ENCODE measurements around the gene P4HA2. TPM values are rescaled to one million over a fixed set of nuclear protein-coding genes. Genes with fewer than 3 reads are reported as not detected.

Gene P4HA2
- total RNA-seq, 4 donors from 2014 or later, result 32.8 to 48.7 (median 37.6) TPM

DNA sequence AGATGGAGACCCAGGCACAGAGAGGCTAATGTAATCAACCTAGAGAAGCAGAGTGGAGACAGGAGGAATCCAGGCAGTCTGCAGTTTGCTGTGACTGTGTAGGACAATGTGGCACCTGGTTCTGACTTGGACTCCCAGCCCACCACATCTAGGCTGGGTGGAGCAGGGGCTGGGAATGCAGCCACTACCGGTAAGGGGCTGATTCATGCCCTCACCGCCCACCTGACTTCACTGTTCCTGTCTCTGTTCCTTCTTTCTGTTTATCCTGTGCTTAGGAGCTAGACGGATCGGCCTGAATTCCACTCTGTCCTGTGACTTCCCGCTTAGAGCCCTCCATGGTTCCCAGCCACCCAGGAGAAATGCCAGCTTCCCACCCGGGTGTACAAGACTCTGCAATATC is 32.4 kb upstream of the P4HA2 start:
- Histone ChIP-seq H3K9me3 (no peaks in the 10 kb centered on the region), H3K27ac (peak overlapping the region; percentile 94 to 99 (median 98)), H3K27me3 (no peaks in the 10 kb centered on the region), H3K4me3 (peak overlapping the region in 1 of 2 donors; percentile 74), H3K4me1 (peaks cover 5 to 89% (median 56%) of the 10 kb centered on the region in 3 donors), H3K36me3 (peaks cover 0 to 16% of the 10 kb centered on the region in 2 donors)
- TF ChIP-seq POLR2A (IDR thresholded peaks at IDR 0.05), result peak in 1 of 2 donors; percentile 40
- TF ChIP-seq EP300 (IDR thresholded peaks at IDR 0.05), result no peak
- TF ChIP-seq, protein P1, sequence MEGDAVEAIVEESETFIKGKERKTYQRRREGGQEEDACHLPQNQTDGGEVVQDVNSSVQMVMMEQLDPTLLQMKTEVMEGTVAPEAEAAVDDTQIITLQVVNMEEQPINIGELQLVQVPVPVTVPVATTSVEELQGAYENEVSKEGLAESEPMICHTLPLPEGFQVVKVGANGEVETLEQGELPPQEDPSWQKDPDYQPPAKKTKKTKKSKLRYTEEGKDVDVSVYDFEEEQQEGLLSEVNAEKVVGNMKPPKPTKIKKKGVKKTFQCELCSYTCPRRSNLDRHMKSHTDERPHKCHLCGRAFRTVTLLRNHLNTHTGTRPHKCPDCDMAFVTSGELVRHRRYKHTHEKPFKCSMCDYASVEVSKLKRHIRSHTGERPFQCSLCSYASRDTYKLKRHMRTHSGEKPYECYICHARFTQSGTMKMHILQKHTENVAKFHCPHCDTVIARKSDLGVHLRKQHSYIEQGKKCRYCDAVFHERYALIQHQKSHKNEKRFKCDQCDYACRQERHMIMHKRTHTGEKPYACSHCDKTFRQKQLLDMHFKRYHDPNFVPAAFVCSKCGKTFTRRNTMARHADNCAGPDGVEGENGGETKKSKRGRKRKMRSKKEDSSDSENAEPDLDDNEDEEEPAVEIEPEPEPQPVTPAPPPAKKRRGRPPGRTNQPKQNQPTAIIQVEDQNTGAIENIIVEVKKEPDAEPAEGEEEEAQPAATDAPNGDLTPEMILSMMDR (IDR thresholded peaks at IDR 0.05), result no peak
- TF ChIP-seq POLR2AphosphoS5 (IDR thresholded peaks at IDR 0.05), result peak; percentile 96
- WGBS, 2 donors (ENCODE audit: low coverage in 1 of 2), result 9 to 23% methylated on average over 4 to 6 of the region's 6 CpGs
- no peak for ATAC-seq

DNA sequence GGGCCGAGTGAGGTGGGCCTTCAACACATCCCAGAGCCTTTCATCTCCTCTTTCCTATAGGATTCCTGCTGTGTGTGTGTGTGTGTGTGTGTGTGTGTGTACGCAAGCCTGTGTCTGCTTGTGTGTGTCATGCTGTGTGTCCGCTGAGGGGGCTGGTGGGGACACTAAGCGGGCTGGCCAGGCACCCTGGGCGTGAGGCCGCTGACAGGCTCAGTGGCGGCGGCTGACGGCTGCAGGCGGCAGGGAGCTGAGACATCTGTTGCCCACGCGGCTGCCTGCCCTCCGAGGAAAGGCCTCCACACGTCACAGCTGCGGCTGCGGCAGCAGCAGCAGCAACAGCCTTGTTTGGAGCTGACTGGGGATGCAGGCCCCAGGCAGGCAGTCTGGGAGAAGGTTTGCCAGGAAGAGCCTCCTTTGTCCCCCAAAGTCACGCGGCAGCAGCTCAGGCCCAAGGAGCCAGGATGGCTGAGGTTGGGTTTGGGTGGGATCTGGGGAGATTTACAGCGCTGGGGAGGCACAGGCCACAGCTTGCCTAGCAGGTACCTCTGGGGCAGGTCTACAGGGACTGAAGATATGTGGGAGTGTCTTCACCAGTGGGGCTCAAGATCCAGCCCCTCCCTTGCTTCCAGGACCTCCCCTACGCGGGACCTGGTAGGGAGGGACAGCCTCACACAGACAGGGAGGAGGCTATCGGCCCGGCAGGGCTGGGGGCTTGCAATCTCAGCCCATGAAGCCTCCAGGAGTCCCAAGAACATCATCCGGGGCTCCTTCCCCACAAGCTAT is 31.6 kb upstream of the P4HA2 start:
- Histone ChIP-seq H3K27ac (peak overlapping the region; percentile 94 to 99 (median 98)), H3K27me3 (no peaks in the 10 kb centered on the region), H3K36me3 (peaks cover 0 to 16% of the 10 kb centered on the region in 2 donors), H3K9me3 (no peaks in the 10 kb centered on the region), H3K4me1 (peaks cover 5 to 89% (median 55%) of the 10 kb centered on the region in 3 donors), H3K4me3 (peak overlapping the region; percentile 67 to 74)
- WGBS, 2 donors (ENCODE audit: low coverage in 1 of 2), result 33% methylated on average over 4 of the region's 24 CpGs; no CpG with 5 or more reads in 1 of the 2 donors
- TF ChIP-seq EP300 (IDR thresholded peaks at IDR 0.05), result no peak
- peak; percentile 97 for TF ChIP-seq POLR2AphosphoS5 (IDR thresholded peaks at IDR 0.05)
- peak; percentile 68 to 72 for TF ChIP-seq POLR2A (IDR thresholded peaks at IDR 0.05)
- ATAC-seq, result peak; percentile 83

- no peak for TF ChIP-seq POLR2AphosphoS5 (IDR thresholded peaks at IDR 0.05)
- TF ChIP-seq POLR2A (IDR thresholded peaks at IDR 0.05), result peak in 1 of 2 donors; percentile 35
- peak overlapping the region; percentile 94 to 99 (median 98) for H3K27ac ChIP-seq
- H3K4me1 ChIP-seq, result peaks cover 5 to 86% (median 53%) of the 10 kb centered on the region in 3 donors
- ATAC-seq, result peak; percentile 34
- H3K9me3 ChIP-seq, result no peaks in the 10 kb centered on the region
- H3K4me3 ChIP-seq, result peak overlapping the region; percentile 67 to 74
- H3K27me3 ChIP-seq, result no peaks in the 10 kb centered on the region
- peaks cover 0 to 15% of the 10 kb centered on the region in 2 donors for H3K36me3 ChIP-seq
- 0% methylated on average over 1 to 2 of the region's 19 CpGs for WGBS, 2 donors (ENCODE audit: low coverage in 1 of 2)
Measured at GRCh38 chr5:132258102-132259068, 30.7 kb upstream of the P4HA2 start.

DNA sequence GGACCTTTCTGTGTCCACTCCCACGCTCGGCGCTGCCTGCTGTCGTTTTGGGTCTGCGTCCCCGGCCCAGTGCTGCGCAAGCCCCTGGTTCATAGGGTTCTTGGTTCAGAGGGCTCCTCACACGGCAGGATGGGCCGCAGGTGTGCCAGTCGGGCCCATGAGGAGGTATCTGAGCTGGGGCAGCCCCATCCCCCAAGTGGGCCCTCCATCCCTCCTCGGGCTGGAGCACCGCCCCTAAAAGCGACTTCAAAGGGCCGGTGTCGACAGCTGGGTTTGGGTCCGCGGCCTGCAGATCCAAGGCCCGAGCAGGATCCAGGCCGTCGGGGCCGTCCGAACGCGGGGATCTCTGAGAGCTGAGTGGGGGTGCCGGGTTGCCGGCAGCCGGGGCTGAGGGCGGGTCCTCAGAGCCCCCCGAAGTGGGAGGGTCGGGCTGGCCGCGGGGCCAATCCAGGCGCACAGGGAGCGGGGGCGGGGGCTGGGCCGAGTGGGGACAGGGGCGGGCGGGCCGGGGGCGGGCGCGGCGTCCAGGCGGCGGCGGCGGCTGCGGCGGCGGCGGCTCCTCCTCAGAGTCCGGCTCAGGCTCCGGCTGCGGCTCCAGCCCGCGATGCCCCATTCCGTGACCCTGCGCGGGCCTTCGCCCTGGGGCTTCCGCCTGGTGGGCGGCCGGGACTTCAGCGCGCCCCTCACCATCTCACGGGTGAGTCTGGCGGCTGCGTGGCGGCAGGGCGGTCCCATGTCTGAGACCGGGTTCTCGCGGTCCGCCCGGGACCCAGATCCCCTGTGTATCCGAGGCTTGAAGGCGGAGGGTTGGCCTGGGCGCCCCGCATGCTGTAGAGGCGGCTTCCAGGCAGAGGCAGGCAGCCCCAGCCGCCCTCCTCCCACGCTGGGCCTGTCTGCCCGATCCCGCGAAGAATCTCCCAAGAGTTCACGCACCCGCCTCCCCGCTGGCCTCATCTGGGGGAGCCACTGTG is 29.8 kb upstream of the P4HA2 start, which contains the start of gene PDLIM4:
Gene PDLIM4, plus strand, starts transcription at position 566 of the 971 bp plus-strand sequence. Its CDS starts 39 bp downstream, at position 605.
- Histone ChIP-seq H3K4me3 (peak within 1 kb of the TSS; percentile 67 to 74), H3K9me3 (no peaks in the 10 kb centered on the region), H3K36me3 (peaks cover 0 to 5% of the 10 kb centered on the region in 2 donors), H3K4me1 (peaks cover 5 to 76% (median 44%) of the 10 kb centered on the region in 3 donors), H3K27ac (peak within 1 kb of the TSS; percentile 94 to 99 (median 98)), H3K27me3 (no peaks in the 10 kb centered on the region)
- peak; percentile 48 for ATAC-seq
- TF ChIP-seq EP300 (IDR thresholded peaks at IDR 0.05), result no peak
- TF ChIP-seq, protein P1 (IDR thresholded peaks at IDR 0.05), result no peak
- peak; percentile 79 for TF ChIP-seq POLR2AphosphoS5 (IDR thresholded peaks at IDR 0.05)
- peak; percentile 70 to 82 for TF ChIP-seq POLR2A (IDR thresholded peaks at IDR 0.05)
- 0 to 67% methylated on average over 3 to 4 of the region's 88 CpGs for WGBS, 2 donors (ENCODE audit: low coverage in 1 of 2)

- Histone ChIP-seq H3K9me3 (no peaks in the 10 kb centered on the region), H3K27me3 (no peaks in the 10 kb centered on the region), H3K27ac (peak overlapping the region; percentile 94 to 99 (median 98)), H3K4me3 (peak overlapping the region in 1 of 2 donors; percentile 74), H3K4me1 (peaks cover 5 to 70% (median 41%) of the 10 kb centered on the region in 3 donors), H3K36me3 (no peaks in the 10 kb centered on the region)
- TF ChIP-seq POLR2A (IDR thresholded peaks at IDR 0.05), result no peak
- WGBS, 2 donors (ENCODE audit: low coverage in 1 of 2), result 76 to 100% methylated on average over 2 to 6 of the region's 6 CpGs
- no peak for ATAC-seq
Measured at GRCh38 chr5:132256783-132257130, 29.1 kb upstream of the P4HA2 start.
